Measurements from ENCODE around the gene CTNNBL1. TPM values are rescaled to one million over a fixed set of nuclear protein-coding genes. Genes with fewer than 3 reads are reported as not detected.

CTNNBL1 gene
- total and polyA plus RNA-seq, 2 experiments from 2014 or later = 25.3 to 53.7 TPM

GRCh38 chr20:37894454-37894853 is 200.6 kb downstream of the CTNNBL1 start:
- no peaks in the 10 kb centered on the region; the same call in 1 of the 2 replicates for H3K4me1 ChIP-seq (ENCODE audit: insufficient read depth)
- TF ChIP-seq EZH2phosphoT487 (IDR thresholded peaks at IDR 0.05; ENCODE audit: insufficient read depth, low read depth) (no peak), EZH2 (IDR thresholded peaks at IDR 0.05; ENCODE audit: insufficient read depth, poor library complexity, severe bottlenecking) (no peak)
- no peak overlapping the region for H3K9ac ChIP-seq
- H3K27me3 ChIP-seq (replicated peaks; ENCODE audit: insufficient read depth) = no peaks in the 10 kb centered on the region
- H3K79me2 ChIP-seq (ENCODE audit: insufficient read depth) = no peaks in the 10 kb centered on the region
- no peaks in the 10 kb centered on the region for H3F3A ChIP-seq (ENCODE audit: insufficient read depth)
- DNase-seq = no peak
- H3K4me2 ChIP-seq (ENCODE audit: unreplicated experiment) = no peak overlapping the region
- no peak overlapping the region for H2AFZ ChIP-seq
- H3K27ac ChIP-seq = no peak overlapping the region
- no peaks in the 10 kb centered on the region for H3K9me3 ChIP-seq (ENCODE audit: low read depth)
- no peaks in the 10 kb centered on the region for H3K9me2 ChIP-seq (ENCODE audit: insufficient read depth)
- H3K36me3 ChIP-seq (ENCODE audit: low read depth) = no peaks in the 10 kb centered on the region
- WGBS, 2 experiments (ENCODE audit: low coverage in 1 of 2, low lambda C conversion rate in 2 of 2, missing lambda C conversion rate in 2 of 2) = 69 to 70% methylated on average over 4 of the region's 4 CpGs
- H4K20me1 ChIP-seq (ENCODE audit: insufficient read depth) = no peaks in the 10 kb centered on the region
- H3K4me3 ChIP-seq = no peak overlapping the region
- in situ Hi-C loops (cut with MboI) = no loop called here

DNA sequence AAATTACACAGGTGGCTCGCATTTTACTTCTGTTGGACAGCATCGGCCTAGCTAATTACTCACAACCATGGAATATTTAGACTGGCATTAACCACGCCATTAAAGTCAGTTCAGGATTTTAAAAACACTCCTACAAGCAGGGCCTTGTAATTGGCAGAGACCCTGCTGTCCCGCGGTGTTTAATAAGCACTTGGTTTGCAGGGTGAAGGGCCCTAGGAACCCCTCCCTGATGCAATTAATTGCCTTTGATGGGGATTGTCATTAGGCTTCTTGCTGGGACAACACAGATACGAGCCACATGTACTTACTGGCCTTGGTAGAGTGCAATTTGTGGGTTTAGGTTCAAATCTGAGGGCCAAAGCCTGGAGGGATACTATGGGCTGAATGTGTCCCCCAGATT is 201.3 kb downstream of the CTNNBL1 start:
- Histone ChIP-seq H3K9me2 (ENCODE audit: insufficient read depth) (no peaks in the 10 kb centered on the region), H3K27me3 (replicated peaks; ENCODE audit: insufficient read depth) (peaks cover 5% of the 10 kb centered on the region; the same call in 1 of the 2 replicates), H3F3A (ENCODE audit: insufficient read depth) (no peaks in the 10 kb centered on the region), H3K9ac (no peak overlapping the region), H3K4me2 (ENCODE audit: unreplicated experiment) (no peak overlapping the region), H3K27ac (no peak overlapping the region), H2AFZ (no peak overlapping the region), H3K79me2 (ENCODE audit: insufficient read depth) (no peaks in the 10 kb centered on the region), H4K20me1 (ENCODE audit: insufficient read depth) (no peaks in the 10 kb centered on the region), H3K4me1 (ENCODE audit: insufficient read depth) (no peaks in the 10 kb centered on the region; the same call in 1 of the 2 replicates), H3K9me3 (ENCODE audit: low read depth) (no peaks in the 10 kb centered on the region), H3K4me3 (no peak overlapping the region), H3K36me3 (ENCODE audit: low read depth) (no peaks in the 10 kb centered on the region)
- in situ Hi-C loops (cut with MboI) = no loop called here
- 85% methylated on average over 6 of the region's 6 CpGs for WGBS, 2 experiments (ENCODE audit: low coverage in 1 of 2, low lambda C conversion rate in 2 of 2, missing lambda C conversion rate in 2 of 2)
- DNase-seq = no peak
- TF ChIP-seq EZH2 (IDR thresholded peaks at IDR 0.05; ENCODE audit: insufficient read depth, poor library complexity, severe bottlenecking) (no peak), EZH2phosphoT487 (IDR thresholded peaks at IDR 0.05; ENCODE audit: insufficient read depth, low read depth) (no peak)

GRCh38 chr20:37896932-37897548 is 203.2 kb downstream of the CTNNBL1 start:
- no peaks in the 10 kb centered on the region for H3K79me2 ChIP-seq (ENCODE audit: insufficient read depth)
- H3K9me3 ChIP-seq (ENCODE audit: low read depth) = no peaks in the 10 kb centered on the region
- H3K27me3 ChIP-seq (replicated peaks; ENCODE audit: insufficient read depth) = peaks cover 13% of the 10 kb centered on the region
- H3K36me3 ChIP-seq (ENCODE audit: low read depth) = no peaks in the 10 kb centered on the region
- no peak overlapping the region for H2AFZ ChIP-seq
- H4K20me1 ChIP-seq (ENCODE audit: insufficient read depth) = no peaks in the 10 kb centered on the region
- DNase-seq = no peak
- H3K9ac ChIP-seq = no peak overlapping the region
- in situ Hi-C loops (cut with MboI) = no loop called here
- no peaks in the 10 kb centered on the region for H3F3A ChIP-seq (ENCODE audit: insufficient read depth)
- 63 to 71% methylated on average over 12 of the region's 12 CpGs for WGBS, 2 experiments (ENCODE audit: low coverage in 1 of 2, low lambda C conversion rate in 2 of 2, missing lambda C conversion rate in 2 of 2)
- H3K4me2 ChIP-seq (ENCODE audit: unreplicated experiment) = no peak overlapping the region
- TF ChIP-seq EZH2phosphoT487 (IDR thresholded peaks at IDR 0.05; ENCODE audit: insufficient read depth, low read depth) (no peak), EZH2 (IDR thresholded peaks at IDR 0.05; ENCODE audit: insufficient read depth, poor library complexity, severe bottlenecking) (no peak)
- no peaks in the 10 kb centered on the region; the same call in 1 of the 2 replicates for H3K4me1 ChIP-seq (ENCODE audit: insufficient read depth)
- H3K27ac ChIP-seq = no peak overlapping the region
- H3K9me2 ChIP-seq (ENCODE audit: insufficient read depth) = no peaks in the 10 kb centered on the region
- H3K4me3 ChIP-seq = no peak overlapping the region

DNA sequence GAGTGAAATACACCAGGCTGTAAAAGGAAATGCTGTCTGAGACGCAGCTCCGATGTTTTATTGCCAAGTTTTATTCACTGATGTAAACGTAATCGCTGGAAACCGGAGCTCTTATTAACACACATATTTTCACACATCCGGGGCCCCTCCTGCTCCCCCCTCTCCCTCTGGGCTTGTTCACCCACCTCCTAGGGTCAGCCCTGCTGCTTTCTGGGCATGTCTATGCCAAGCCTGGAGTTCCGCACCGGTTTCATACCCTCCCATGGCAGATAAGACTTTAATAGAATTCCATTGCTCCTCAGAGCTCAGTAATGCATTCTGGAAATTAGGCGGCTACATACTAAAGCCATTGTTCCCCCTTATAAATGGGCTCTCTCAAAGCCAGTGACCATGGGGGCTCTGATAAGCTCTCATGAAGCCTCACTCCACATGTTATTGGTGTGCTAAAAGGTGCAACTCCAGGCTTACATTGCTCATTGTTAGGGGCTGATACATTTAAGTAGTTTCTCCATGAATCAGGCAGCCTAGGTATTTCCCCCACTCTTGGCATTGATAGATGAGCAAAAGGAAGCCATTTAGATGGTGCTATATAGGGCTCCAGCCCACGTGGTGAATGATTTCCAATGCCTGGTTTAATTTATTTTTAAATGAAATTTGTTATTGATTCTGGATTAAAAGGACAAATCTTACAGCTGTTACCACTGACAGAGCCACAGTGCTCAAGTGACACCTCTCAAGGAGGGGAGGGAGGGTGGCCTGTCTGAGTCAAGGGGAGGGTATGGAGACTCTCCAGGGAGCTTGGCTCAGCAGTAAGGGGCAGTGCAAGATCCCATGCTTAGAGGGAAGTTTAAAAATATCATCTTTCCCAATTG is 204.6 kb downstream of the CTNNBL1 start:
- DNase-seq = peak; percentile 44
- in situ Hi-C loops (cut with MboI) = no loop called here
- no peaks in the 10 kb centered on the region for H3K9me3 ChIP-seq (ENCODE audit: low read depth)
- no peak overlapping the region for H2AFZ ChIP-seq
- no peak for TF ChIP-seq EZH2 (IDR thresholded peaks at IDR 0.05; ENCODE audit: insufficient read depth, poor library complexity, severe bottlenecking)
- TF ChIP-seq EZH2phosphoT487 (IDR thresholded peaks at IDR 0.05; ENCODE audit: insufficient read depth, low read depth) = no peak
- no peaks in the 10 kb centered on the region; the same call in 1 of the 2 replicates for H3K4me1 ChIP-seq (ENCODE audit: insufficient read depth)
- H3K36me3 ChIP-seq (ENCODE audit: low read depth) = no peaks in the 10 kb centered on the region
- H3K4me2 ChIP-seq (ENCODE audit: unreplicated experiment) = no peak overlapping the region
- H3F3A ChIP-seq (ENCODE audit: insufficient read depth) = no peaks in the 10 kb centered on the region
- no peak overlapping the region for H3K9ac ChIP-seq
- H3K27ac ChIP-seq = no peak overlapping the region
- no peak overlapping the region for H3K4me3 ChIP-seq
- WGBS, 2 experiments (ENCODE audit: low coverage in 1 of 2, low lambda C conversion rate in 2 of 2, missing lambda C conversion rate in 2 of 2) = 68 to 76% methylated on average over 10 of the region's 10 CpGs
- no peaks in the 10 kb centered on the region for H4K20me1 ChIP-seq (ENCODE audit: insufficient read depth)
- peaks cover 13% of the 10 kb centered on the region for H3K27me3 ChIP-seq (replicated peaks; ENCODE audit: insufficient read depth)
- H3K79me2 ChIP-seq (ENCODE audit: insufficient read depth) = no peaks in the 10 kb centered on the region
- H3K9me2 ChIP-seq (ENCODE audit: insufficient read depth) = no peaks in the 10 kb centered on the region

All from GM23248 (cell line).